CD4-positive, CD25-positive, alpha-beta regulatory T cell (primary cell): ENCODE results near the gene KRT10. TPM values are rescaled to one million over a fixed set of nuclear protein-coding genes. Genes with fewer than 3 reads are reported as not detected.

Experiments used
- ATAC-seq, 2 donors: fragments of 150-1000 bp; cut with Tn5 transposase; one replicate each; pipeline ENCODE4 v1.10.0; 2021; ENCODE audit warnings: low read depth in 2 of 2, moderate number of reproducible peaks in 2 of 2, moderate library complexity in 1 of 2
- DNase-seq, 3 donors: peaks; one replicate each; pipeline versions ENCODE4 v3.0.0 to v3.0.0-alpha.2; 2012 to 2022; ENCODE audit warnings: mixed read lengths in 1 of 3
- H3K27ac ChIP-seq: one replicate; pipeline ENCODE4 v1.7.0; 2013; ENCODE audit warnings: mild to moderate bottlenecking, low read length; ENCODE audit not compliant: insufficient read depth, poor library complexity, severe bottlenecking
- H3K27me3 ChIP-seq: one replicate; pipeline ENCODE4 v1.7.0; 2013; ENCODE audit warnings: low read length; ENCODE audit not compliant: control insufficient read depth, insufficient read depth
- H3K36me3 ChIP-seq: one replicate; pipeline ENCODE4 v1.7.0; 2013; ENCODE audit warnings: mild to moderate bottlenecking, low read length, moderate library complexity; ENCODE audit not compliant: control insufficient read depth, insufficient read depth
- H3K4me1 ChIP-seq: 2 replicates; pipeline ENCODE4 v1.7.0; 2013; ENCODE audit warnings: mild to moderate bottlenecking, low read length; ENCODE audit not compliant: insufficient read depth, control insufficient read depth, poor library complexity, severe bottlenecking
- H3K4me3 ChIP-seq: one replicate; pipeline ENCODE4 v1.7.0; 2013; ENCODE audit warnings: low read depth, mild to moderate bottlenecking, low read length, moderate library complexity
- H3K9me3 ChIP-seq, 2 experiments: 1 replicate in 1 of 2; 2 replicates in 1 of 2; pipeline ENCODE4 v1.7.0; 2013; ENCODE audit warnings: low read length in 2 of 2, mild to moderate bottlenecking in 1 of 2, moderate library complexity in 1 of 2; ENCODE audit not compliant: control insufficient read depth in 2 of 2
- H3K27ac Mint-ChIP-seq, 3 donors: one replicate each; pipeline ENCODE4 v1.8.0; 2020 to 2022; ENCODE audit warnings: mild to moderate bottlenecking in 3 of 3, mixed read lengths in 3 of 3, moderate library complexity in 2 of 3
- H3K27me3 Mint-ChIP-seq: one replicate; pipeline ENCODE4 v1.8.0; 2022; ENCODE audit warnings: mild to moderate bottlenecking, mixed read lengths
- H3K36me3 Mint-ChIP-seq: one replicate; pipeline ENCODE4 v1.8.0; 2020; ENCODE audit warnings: mixed read lengths
- H3K4me1 Mint-ChIP-seq, 4 donors: one replicate each; pipeline ENCODE4 v1.8.0; 2020 to 2022; ENCODE audit warnings: mixed read lengths in 4 of 4, mild to moderate bottlenecking in 1 of 4
- H3K4me3 Mint-ChIP-seq, 4 donors: one replicate each; pipeline ENCODE4 v1.8.0; 2020 to 2022; ENCODE audit warnings: mild to moderate bottlenecking in 4 of 4, mixed read lengths in 4 of 4, moderate library complexity in 3 of 4
- H3K9me3 Mint-ChIP-seq, 7 donors: one replicate each; pipeline ENCODE4 v1.8.0; 2020 to 2022; ENCODE audit warnings: mixed read lengths in 7 of 7, mild to moderate bottlenecking in 3 of 7, moderate library complexity in 2 of 7
- polyA plus RNA-seq, 4 donors: library from polyadenylated mRNA; unstranded; fragments of 300-500 nt; fragmentation: Illumina TruSeq; gene quantifications; one replicate each; pipeline ENCODE4 v1.2.3, GENCODE V29; 2021
- total RNA-seq: library from RNA; stranded (reverse); gene quantifications from one replicate; pipeline ENCODE4 v1.2.3, GENCODE V29; 2022

Gene KRT10
- total RNA-seq (28.1 TPM), polyA plus RNA-seq (100 to 1,000 TPM; 125 to 172 (median 148) TPM)

- Histone ChIP-seq H3K36me3 (peaks cover 4% of the 10 kb centered on the region), H3K4me3 (no peak within 1 kb of the TSS), H3K9me3 (no peaks in the 10 kb centered on the region), H3K27ac (no peak within 1 kb of the TSS), H3K27me3 (no peaks in the 10 kb centered on the region), H3K4me1 (no peaks in the 10 kb centered on the region)
- H3K27ac Mint-ChIP-seq = no peak within 1 kb of the TSS
- H3K4me3 Mint-ChIP-seq = peak within 1 kb of the TSS in 2 of 4 donors; percentile 12 to 92
- peaks cover 40% of the 10 kb centered on the region for H3K36me3 Mint-ChIP-seq
- no peaks in the 10 kb centered on the region for H3K27me3 Mint-ChIP-seq
- ATAC-seq = no peak
- DNase-seq = no peak
- peaks cover 5 to 31% (median 12%) of the 10 kb centered on the region in 4 donors for H3K4me1 Mint-ChIP-seq
- peaks cover 0 to 6% (median 3%) of the 10 kb centered on the region in 7 donors for H3K9me3 Mint-ChIP-seq
Measured at GRCh38 chr17:40822132-40822812, at the start of gene KRT10. KRT10 (minus strand) TSS chr17:40822614; CDS start chr17:40822585, 29 bp downstream.

DNA sequence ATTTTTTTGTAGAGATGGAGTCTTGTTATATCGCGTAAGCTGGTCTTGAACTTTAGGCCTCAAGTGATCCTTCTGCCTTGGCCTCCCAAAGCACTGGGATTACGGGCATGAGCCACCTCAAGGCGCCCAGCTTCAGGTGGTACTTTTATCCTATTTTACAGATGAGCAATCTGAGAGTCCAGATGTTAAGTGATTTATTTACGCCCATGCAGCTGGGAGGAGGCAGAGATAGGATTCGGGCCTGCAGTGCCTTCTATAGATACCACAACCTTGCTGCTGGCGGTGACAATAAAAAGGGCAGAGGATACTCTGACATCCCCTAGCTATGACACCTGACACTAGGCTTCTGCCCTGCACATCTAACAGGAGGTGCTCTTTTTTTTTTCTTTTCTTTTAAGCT, 48.9 kb upstream of the KRT10 start:
- Histone ChIP-seq H3K9me3 (no peaks in the 10 kb centered on the region), H3K4me1 (no peaks in the 10 kb centered on the region), H3K27ac (no peak overlapping the region), H3K27me3 (peaks cover 16% of the 10 kb centered on the region), H3K4me3 (no peak overlapping the region), H3K36me3 (no peaks in the 10 kb centered on the region)
- ATAC-seq (no peak), DNase-seq (no peak)
- peaks cover 35% of the 10 kb centered on the region for H3K27me3 Mint-ChIP-seq
- no peak overlapping the region for H3K4me3 Mint-ChIP-seq
- H3K27ac Mint-ChIP-seq = no peak overlapping the region
- no peaks in the 10 kb centered on the region for H3K4me1 Mint-ChIP-seq
- H3K36me3 Mint-ChIP-seq = no peaks in the 10 kb centered on the region
- H3K9me3 Mint-ChIP-seq = no peaks in the 10 kb centered on the region

GRCh38 chr17:40870136-40870535, 47.7 kb upstream of the KRT10 start:
- Mint-ChIP-seq H3K27ac (no peak overlapping the region), H3K36me3 (no peaks in the 10 kb centered on the region), H3K27me3 (peaks cover 39% of the 10 kb centered on the region), H3K4me1 (no peaks in the 10 kb centered on the region), H3K4me3 (no peak overlapping the region), H3K9me3 (no peaks in the 10 kb centered on the region)
- peaks cover 15% of the 10 kb centered on the region for H3K27me3 ChIP-seq
- no peak overlapping the region for H3K27ac ChIP-seq
- DNase-seq = no peak
- no peak for ATAC-seq
- no peaks in the 10 kb centered on the region for H3K9me3 ChIP-seq
- H3K36me3 ChIP-seq = no peaks in the 10 kb centered on the region
- no peaks in the 10 kb centered on the region for H3K4me1 ChIP-seq
- H3K4me3 ChIP-seq = no peak overlapping the region

- no peaks in the 10 kb centered on the region for H3K36me3 Mint-ChIP-seq
- H3K27me3 Mint-ChIP-seq = peaks cover 44% of the 10 kb centered on the region
- H3K9me3 Mint-ChIP-seq = no peaks in the 10 kb centered on the region
Measured at GRCh38 chr17:40866838-40867237, 44.4 kb upstream of the KRT10 start, which contains the start of gene KRT12. KRT12 (minus strand) TSS chr17:40867223; CDS start chr17:40867186, 37 bp downstream.

GRCh38 chr17:40864661-40865390, 42.4 kb upstream of the KRT10 start:
- ATAC-seq = no peak
- H3K36me3 Mint-ChIP-seq = no peaks in the 10 kb centered on the region

More at GRCh38 chr17:40866838-40867237, 44.4 kb upstream of the KRT10 start, which contains the start of gene KRT12:
- Mint-ChIP-seq H3K4me3 (no peak within 1 kb of the TSS), H3K27ac (no peak within 1 kb of the TSS), H3K4me1 (no peaks in the 10 kb centered on the region)
- no peaks in the 10 kb centered on the region for H3K9me3 ChIP-seq
- H3K4me3 ChIP-seq = no peak within 1 kb of the TSS
- H3K27me3 ChIP-seq = peaks cover 9% of the 10 kb centered on the region
- no peak within 1 kb of the TSS for H3K27ac ChIP-seq
- no peak for ATAC-seq
- no peaks in the 10 kb centered on the region for H3K4me1 ChIP-seq
- DNase-seq = no peak
- no peaks in the 10 kb centered on the region for H3K36me3 ChIP-seq

DNA sequence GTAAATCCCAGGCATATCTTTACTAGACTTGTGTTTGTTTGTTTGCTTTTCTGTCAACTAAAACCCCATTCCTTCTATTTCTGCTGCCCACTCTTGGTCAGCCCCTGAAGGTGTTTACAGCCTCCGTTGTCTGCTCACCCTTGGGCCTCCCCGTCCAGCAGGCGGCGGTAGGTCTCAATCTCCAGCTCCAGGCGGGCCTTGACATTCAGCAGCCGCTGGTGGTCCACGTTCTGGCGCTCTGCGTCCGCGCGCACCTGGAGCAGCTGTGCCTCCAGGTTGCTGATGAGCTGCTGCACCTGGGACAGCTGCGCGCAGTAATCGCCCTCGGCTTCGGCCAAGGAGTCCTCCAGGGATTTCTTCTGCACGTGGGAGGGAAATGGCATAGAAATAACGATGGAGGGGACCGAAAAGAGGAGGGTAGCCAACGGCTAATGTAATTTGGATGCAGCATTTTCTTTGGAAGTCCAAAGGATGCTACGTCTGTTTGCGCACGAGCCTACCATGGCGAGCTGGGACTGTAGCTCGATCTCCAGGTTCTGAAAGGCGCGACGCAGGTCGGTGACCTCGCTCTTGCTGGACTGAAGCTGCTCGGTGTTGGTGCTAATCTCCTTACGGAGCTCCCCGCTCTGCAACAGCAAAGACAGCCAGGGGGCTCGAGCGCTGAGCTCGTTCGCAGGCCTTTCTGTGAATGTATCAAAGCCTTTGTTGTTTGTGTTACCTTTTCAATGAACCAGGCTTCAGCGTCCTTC, 40.7 kb upstream of the KRT10 start:
- H3K4me1 ChIP-seq = no peaks in the 10 kb centered on the region
- no peak overlapping the region for H3K4me3 Mint-ChIP-seq
- peaks cover 0 to 1% (median 0%) of the 10 kb centered on the region in 7 donors for H3K9me3 Mint-ChIP-seq
- no peak overlapping the region for H3K4me3 ChIP-seq
- no peaks in the 10 kb centered on the region for H3K9me3 ChIP-seq
- no peak overlapping the region for H3K27ac ChIP-seq
- H3K36me3 ChIP-seq = no peaks in the 10 kb centered on the region
- H3K36me3 Mint-ChIP-seq = no peaks in the 10 kb centered on the region
- no peaks in the 10 kb centered on the region for H3K27me3 ChIP-seq
- peak in 1 of 3 donors; percentile 6 for DNase-seq
- no peaks in the 10 kb centered on the region for H3K4me1 Mint-ChIP-seq
- ATAC-seq = no peak
- peaks cover 41% of the 10 kb centered on the region for H3K27me3 Mint-ChIP-seq
- H3K27ac Mint-ChIP-seq = no peak overlapping the region

More at GRCh38 chr17:40864661-40865390, 42.4 kb upstream of the KRT10 start:
- H3K27me3 Mint-ChIP-seq = peaks cover 45% of the 10 kb centered on the region
- H3K27ac ChIP-seq = no peak overlapping the region
- H3K4me1 ChIP-seq = no peaks in the 10 kb centered on the region
- no peaks in the 10 kb centered on the region for H3K9me3 ChIP-seq
- peaks cover 5% of the 10 kb centered on the region for H3K27me3 ChIP-seq
- no peak overlapping the region for H3K4me3 ChIP-seq
- no peaks in the 10 kb centered on the region for H3K4me1 Mint-ChIP-seq
- no peaks in the 10 kb centered on the region for H3K36me3 ChIP-seq
- H3K9me3 Mint-ChIP-seq = no peaks in the 10 kb centered on the region
- H3K4me3 Mint-ChIP-seq = no peak overlapping the region
- DNase-seq = no peak
- no peak overlapping the region for H3K27ac Mint-ChIP-seq

GRCh38 chr17:40859536-40859935, 37.1 kb upstream of the KRT10 start:
- Histone ChIP-seq H3K4me3 (no peak overlapping the region), H3K9me3 (no peaks in the 10 kb centered on the region), H3K36me3 (no peaks in the 10 kb centered on the region), H3K4me1 (peaks cover 3% of the 10 kb centered on the region), H3K27me3 (no peaks in the 10 kb centered on the region), H3K27ac (no peak overlapping the region)
- Mint-ChIP-seq H3K36me3 (no peaks in the 10 kb centered on the region), H3K9me3 (peaks cover 0 to 1% (median 0%) of the 10 kb centered on the region in 7 donors), H3K27me3 (peaks cover 40% of the 10 kb centered on the region), H3K4me3 (no peak overlapping the region), H3K4me1 (peaks cover 2 to 9% (median 3%) of the 10 kb centered on the region in 4 donors), H3K27ac (no peak overlapping the region)
- ATAC-seq = no peak
- DNase-seq = no peak
